Upper lobe of left lung (tissue), 6 donors: ENCODE measurements around the gene SLC25A47. TPM values are rescaled to one million over a fixed set of nuclear protein-coding genes. Genes with fewer than 3 reads are reported as not detected.
"Not testable (repeated sequence)": the region's sequence is repeated elsewhere in the genome, so short reads cannot be mapped to it uniquely, and the experiment has no call there.

Experiments used
- ATAC-seq, 2 donors: fragments of 200-7000 bp; cut with Tn5 transposase; one replicate each; pipeline ENCODE4 v1.9.1; 2022; ENCODE audit warnings: mild to moderate bottlenecking in 2 of 2, moderate library complexity in 2 of 2; ENCODE audit not compliant: low FRiP score in 2 of 2
- DNase-seq, 2 donors: peaks; one replicate each; pipeline ENCODE4 v3.0.0-alpha.2; 2019 to 2020
- H3K27ac ChIP-seq, 4 donors: fragments of 200-600 bp; sonication (generic); one replicate each; pipeline ENCODE4 v1.5.1; 2016 to 2019
- H3K27me3 ChIP-seq, 4 donors: fragments of 200-600 bp; sonication (generic); one replicate each; pipeline ENCODE4 v1.5.1; 2017 to 2019
- H3K36me3 ChIP-seq, 4 donors: fragments of 200-600 bp; sonication (generic); one replicate each; pipeline ENCODE4 v1.5.1; 2016 to 2019
- H3K4me1 ChIP-seq, 4 donors: fragments of 200-600 bp; sonication (generic); one replicate each; pipeline ENCODE4 v1.5.1; 2018 to 2019
- H3K4me3 ChIP-seq, 4 donors: fragments of 200-600 bp; sonication (generic); one replicate each; pipeline ENCODE4 v1.5.1; 2017 to 2019; ENCODE audit warnings: mild to moderate bottlenecking in 2 of 4, moderate library complexity in 1 of 4
- H3K9me3 ChIP-seq, 4 donors: fragments of 200-600 bp; sonication (generic); one replicate each; pipeline ENCODE4 v1.5.1; 2018 to 2019
- CTCF ChIP-seq, 6 experiments: fragments of 450-650 bp in 4 of 6; fragments of 200-600 bp in 2 of 6; sonication (generic) in 2 of 6; IDR thresholded peaks; one replicate each; pipeline ENCODE4 v1.5.1; 2016 to 2019; ENCODE audit warnings: antibody characterized with exemption in 6 of 6
- EP300 ChIP-seq, 4 donors: sonication (generic); formaldehyde crosslinking; IDR thresholded peaks; one replicate each; pipeline ENCODE4 v1.5.1; 2017; ENCODE audit warnings: antibody characterized with exemption in 4 of 4, control low read depth in 2 of 4
- POLR2A ChIP-seq, 4 donors: fragments of 450-650 bp; IDR thresholded peaks; one replicate each; pipeline ENCODE4 v1.5.1; 2016 to 2017; ENCODE audit warnings: antibody characterized with exemption in 4 of 4, mild to moderate bottlenecking in 2 of 4
- POLR2AphosphoS5 ChIP-seq, 2 donors: sonication (generic); formaldehyde crosslinking; IDR thresholded peaks; one replicate each; pipeline ENCODE4 v1.5.1; 2017; ENCODE audit warnings: antibody characterized with exemption in 2 of 2
- WGBS, 2 donors: methylation state at CpG; one replicate each; pipeline ENCODE4 v1.1.5; 2017 to 2018; 5-methylcytosine and 5-hydroxymethylcytosine counted together
- total RNA-seq, 6 donors: library from RNA; depleted of rRNA in 4 of 6; stranded (reverse); fragments of >200 nt in 4 of 6; gene quantifications; one replicate each; pipeline versions ENCODE4 v1.1.0 to v1.2.1, GENCODE V29; 2016 to 2021
- donor health status: DM: no; HTN: no; CAD: no; lungs with moderate emphysema.
- donor health status: DM: no; HTN: yes; CAD: no; lungs with severe emphysema.

The SLC25A47 gene
- total RNA-seq, 6 donors from 2014 or later: not detected

- Histone ChIP-seq H3K36me3 (peaks cover 7 to 26% (median 19%) of the 10 kb centered on the region in 4 donors), H3K27ac (peak overlapping the region in 1 of 4 donors; percentile 80), H3K9me3 (no peaks in the 10 kb centered on the region), H3K4me3 (no peak overlapping the region), H3K27me3 (no peaks in the 10 kb centered on the region), H3K4me1 (peaks cover 18 to 27% (median 23%) of the 10 kb centered on the region in 4 donors)
- DNase-seq (no peak), ATAC-seq (no peak)
- WGBS, 2 donors: 81% methylated on average over 9 of the region's 9 CpGs
- no peak for TF ChIP-seq EP300 (IDR thresholded peaks at IDR 0.05)
- no peak for TF ChIP-seq POLR2A (IDR thresholded peaks at IDR 0.05)
- TF ChIP-seq CTCF (IDR thresholded peaks at IDR 0.05): no peak
- no peak for TF ChIP-seq POLR2AphosphoS5 (IDR thresholded peaks at IDR 0.05)
Measured at GRCh38 chr14:100296106-100296651, 27.0 kb upstream of the SLC25A47 start.

GRCh38 chr14:100296729-100297128, 26.4 kb upstream of the SLC25A47 start:
- 79 to 81% methylated on average over 11 of the region's 11 CpGs for WGBS, 2 donors
- Histone ChIP-seq H3K27ac (peak overlapping the region; percentile 55 to 80 (median 65)), H3K4me1 (peaks cover 18 to 28% (median 23%) of the 10 kb centered on the region in 4 donors), H3K36me3 (peaks cover 3 to 20% (median 15%) of the 10 kb centered on the region in 4 donors)
- not testable (repeated sequence) for DNase-seq, ATAC-seq, H3K4me3 ChIP-seq, H3K9me3 ChIP-seq, H3K27me3 ChIP-seq

GRCh38 chr14:100297320-100298300, 25.5 kb upstream of the SLC25A47 start:
- peak; percentile 88 to 92 for ATAC-seq
- TF ChIP-seq POLR2A (IDR thresholded peaks at IDR 0.05) (peak in 1 of 4 donors; percentile 34), POLR2AphosphoS5 (IDR thresholded peaks at IDR 0.05) (peak in 1 of 2 donors; percentile 67), CTCF (IDR thresholded peaks at IDR 0.05) (no peak), EP300 (IDR thresholded peaks at IDR 0.05) (peak in 1 of 4 donors; percentile 24)
- DNase-seq: peak; percentile 84 to 88
- no peaks in the 10 kb centered on the region for H3K9me3 ChIP-seq
- peak overlapping the region; percentile 55 to 80 (median 65) for H3K27ac ChIP-seq
- H3K27me3 ChIP-seq: no peaks in the 10 kb centered on the region
- 32 to 39% methylated on average over 22 to 25 of the region's 30 CpGs for WGBS, 2 donors
- H3K4me3 ChIP-seq: peak overlapping the region in 1 of 4 donors; percentile 0
- peaks cover 25 to 36% (median 29%) of the 10 kb centered on the region in 4 donors for H3K4me1 ChIP-seq
- H3K36me3 ChIP-seq: peaks cover 0 to 11% (median 6%) of the 10 kb centered on the region in 4 donors

- Histone ChIP-seq H3K27ac (no peak overlapping the region), H3K4me3 (no peak overlapping the region), H3K27me3 (no peaks in the 10 kb centered on the region), H3K9me3 (no peaks in the 10 kb centered on the region), H3K36me3 (peaks cover 0 to 7% (median 3%) of the 10 kb centered on the region in 4 donors), H3K4me1 (peaks cover 35 to 47% (median 38%) of the 10 kb centered on the region in 4 donors)
- DNase-seq (no peak), ATAC-seq (no peak)
- TF ChIP-seq EP300 (IDR thresholded peaks at IDR 0.05): no peak
- no peak for TF ChIP-seq POLR2AphosphoS5 (IDR thresholded peaks at IDR 0.05)
- no peak for TF ChIP-seq CTCF (IDR thresholded peaks at IDR 0.05)
- TF ChIP-seq POLR2A (IDR thresholded peaks at IDR 0.05): no peak
- 93 to 94% methylated on average over 10 to 14 of the region's 14 CpGs for WGBS, 2 donors
Measured at GRCh38 chr14:100298551-100299237, 24.4 kb upstream of the SLC25A47 start.

- Histone ChIP-seq H3K9me3 (no peaks in the 10 kb centered on the region), H3K36me3 (peaks cover 0 to 7% (median 3%) of the 10 kb centered on the region in 4 donors), H3K27me3 (no peaks in the 10 kb centered on the region), H3K27ac (no peak overlapping the region), H3K4me1 (peaks cover 36 to 52% (median 42%) of the 10 kb centered on the region in 4 donors), H3K4me3 (no peak overlapping the region)
- ATAC-seq (no peak), DNase-seq (no peak)
- TF ChIP-seq POLR2AphosphoS5 (IDR thresholded peaks at IDR 0.05) (no peak), CTCF (IDR thresholded peaks at IDR 0.05) (no peak), POLR2A (IDR thresholded peaks at IDR 0.05) (no peak), EP300 (IDR thresholded peaks at IDR 0.05) (no peak)
- WGBS, 2 donors: 93% methylated on average over 6 of the region's 6 CpGs; no CpG with 5 or more reads in 1 of the 2 donors
Measured at GRCh38 chr14:100299238-100299560, 23.9 kb upstream of the SLC25A47 start.
